Esophagus squamous epithelium (tissue), 5 donors: ENCODE results near the gene RNF220. TPM values are rescaled to one million over a fixed set of nuclear protein-coding genes. Genes with fewer than 3 reads are reported as not detected.

ENCODE experiments used
- DNase-seq: peaks from one replicate; lab custom pipeline; 2025; lab: John Stamatoyannopoulos, UW
- H3K27ac ChIP-seq, 4 donors: fragments of 200-600 bp; sonication (generic); one replicate each; pipeline ENCODE4 v1.5.1; 2016 to 2019; ENCODE audit warnings: mild to moderate bottlenecking in 1 of 4
- H3K27me3 ChIP-seq, 4 donors: fragments of 200-600 bp; sonication (generic); 1 replicate in 3 of 4; 2 replicates in 1 of 4; pipeline versions ENCODE4 v1.5.1 to v1.6.0; 2017 to 2021; ENCODE audit warnings: antibody characterized with exemption in 1 of 4
- H3K36me3 ChIP-seq, 3 donors: fragments of 200-600 bp; sonication (generic); one replicate each; pipeline ENCODE4 v1.5.1; 2016 to 2019
- H3K4me1 ChIP-seq, 3 donors: fragments of 200-600 bp; sonication (generic); one replicate each; pipeline ENCODE4 v1.5.1; 2017 to 2019
- H3K4me3 ChIP-seq, 4 donors: fragments of 200-600 bp; sonication (generic); 1 replicate in 3 of 4; 2 replicates in 1 of 4; pipeline ENCODE4 v1.5.1; 2016 to 2019; ENCODE audit warnings: mild to moderate bottlenecking in 2 of 4, moderate library complexity in 1 of 4
- H3K9me3 ChIP-seq, 3 donors: fragments of 200-600 bp; sonication (generic); one replicate each; pipeline ENCODE4 v1.5.1; 2016 to 2019
- POLR2A ChIP-seq, 4 donors: fragments of 450-650 bp; IDR thresholded peaks; one replicate each; pipeline ENCODE4 v1.6.1; 2017; ENCODE audit warnings: antibody characterized with exemption in 4 of 4, mild to moderate bottlenecking in 4 of 4, moderate library complexity in 3 of 4
- WGBS, 2 donors: methylation state at CpG; one replicate each; pipeline ENCODE4 v1.1.5; 2018; 5-methylcytosine and 5-hydroxymethylcytosine counted together
- intact Hi-C: fragments of 100-400 bp; cut with DNase I; formaldehyde crosslinking; loops from one replicate; pipeline ENCODE4 v1.15.0; 2022
- total RNA-seq, 4 donors: library from RNA; depleted of rRNA; stranded (reverse); fragments of >200 nt; gene quantifications; one replicate each; pipeline ENCODE4 v1.1.0, GENCODE V29; 2016
- TF ChIP-seq, protein P1 (sequence below), 6 experiments: fragments of 450-650 bp in 4 of 6; fragments of 200-600 bp in 2 of 6; sonication (generic) in 2 of 6; IDR thresholded peaks; one replicate each; pipeline ENCODE4 v1.5.1; 2016 to 2019; ENCODE audit warnings: antibody characterized with exemption in 6 of 6, mild to moderate bottlenecking in 4 of 6, moderate library complexity in 4 of 6
- donor health status: DM: yes; HTN: yes; CAD: no.

Gene RNF220
- total RNA-seq, 4 donors from 2014 or later, result 44.8 to 111 (median 60.3) TPM

DNA sequence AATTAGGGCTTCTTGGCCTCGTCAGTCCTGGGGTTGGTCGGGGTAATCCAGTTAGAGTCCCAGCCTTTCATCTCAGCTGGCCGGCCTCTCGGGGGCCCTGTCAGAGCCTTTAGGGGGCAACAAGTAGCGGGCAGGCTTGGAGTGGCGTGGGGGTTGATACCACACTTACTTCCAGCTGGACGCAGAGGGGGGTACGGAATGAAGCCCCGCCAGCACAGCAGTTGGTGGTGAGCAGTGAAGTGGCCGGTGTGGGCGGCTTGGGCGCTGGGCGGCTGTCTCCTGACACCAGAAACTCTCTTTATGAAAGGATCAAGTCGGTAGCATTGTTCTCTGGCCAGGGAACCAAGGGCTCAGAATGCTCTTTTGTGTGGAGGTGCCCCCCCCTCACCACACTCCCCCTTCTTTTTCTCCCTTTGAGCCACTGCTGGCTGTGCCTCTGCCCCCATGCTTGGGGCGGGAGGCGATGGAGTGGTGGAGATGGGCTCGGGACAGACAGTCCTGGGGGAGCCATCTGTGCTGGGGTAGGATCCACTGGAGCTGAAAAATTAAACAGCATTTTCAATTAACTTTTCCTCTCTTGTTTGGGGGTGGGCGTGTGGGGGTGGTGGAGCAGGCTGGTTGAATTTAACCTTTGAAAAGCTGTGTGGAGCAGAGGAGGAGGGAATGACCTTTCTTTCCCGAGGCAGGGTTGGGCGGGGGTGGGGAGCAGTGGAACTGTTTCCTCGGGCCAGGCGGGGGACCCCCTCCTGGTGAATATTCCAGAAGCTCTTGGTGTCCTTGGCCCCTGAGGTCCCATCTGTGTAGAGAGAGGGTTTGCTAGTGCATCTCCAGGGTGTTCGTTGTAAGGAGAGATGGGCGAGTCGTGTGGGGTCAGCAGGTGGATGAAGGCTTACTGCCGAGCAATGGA lies 102.7 kb downstream of the RNF220 start:
- Histone ChIP-seq H3K4me3 (no peak overlapping the region), H3K4me1 (no peaks in the 10 kb centered on the region), H3K9me3 (no peaks in the 10 kb centered on the region), H3K36me3 (no peaks in the 10 kb centered on the region), H3K27me3 (peaks cover 0 to 47% (median 0%) of the 10 kb centered on the region in 4 donors), H3K27ac (no peak overlapping the region)
- intact Hi-C loops, result no loop called here
- WGBS, 2 donors, result 67 to 70% methylated on average over 13 to 20 of the region's 26 CpGs
- DNase-seq, result no peak
- no peak for TF ChIP-seq POLR2A (IDR thresholded peaks at IDR 0.05)
- TF ChIP-seq, protein P1, sequence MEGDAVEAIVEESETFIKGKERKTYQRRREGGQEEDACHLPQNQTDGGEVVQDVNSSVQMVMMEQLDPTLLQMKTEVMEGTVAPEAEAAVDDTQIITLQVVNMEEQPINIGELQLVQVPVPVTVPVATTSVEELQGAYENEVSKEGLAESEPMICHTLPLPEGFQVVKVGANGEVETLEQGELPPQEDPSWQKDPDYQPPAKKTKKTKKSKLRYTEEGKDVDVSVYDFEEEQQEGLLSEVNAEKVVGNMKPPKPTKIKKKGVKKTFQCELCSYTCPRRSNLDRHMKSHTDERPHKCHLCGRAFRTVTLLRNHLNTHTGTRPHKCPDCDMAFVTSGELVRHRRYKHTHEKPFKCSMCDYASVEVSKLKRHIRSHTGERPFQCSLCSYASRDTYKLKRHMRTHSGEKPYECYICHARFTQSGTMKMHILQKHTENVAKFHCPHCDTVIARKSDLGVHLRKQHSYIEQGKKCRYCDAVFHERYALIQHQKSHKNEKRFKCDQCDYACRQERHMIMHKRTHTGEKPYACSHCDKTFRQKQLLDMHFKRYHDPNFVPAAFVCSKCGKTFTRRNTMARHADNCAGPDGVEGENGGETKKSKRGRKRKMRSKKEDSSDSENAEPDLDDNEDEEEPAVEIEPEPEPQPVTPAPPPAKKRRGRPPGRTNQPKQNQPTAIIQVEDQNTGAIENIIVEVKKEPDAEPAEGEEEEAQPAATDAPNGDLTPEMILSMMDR (IDR thresholded peaks at IDR 0.05), result no peak

- TF ChIP-seq, protein P1 (IDR thresholded peaks at IDR 0.05), result no peak
- no peak for TF ChIP-seq POLR2A (IDR thresholded peaks at IDR 0.05)
- no peak for DNase-seq
- no peak overlapping the region for H3K27ac ChIP-seq
- H3K36me3 ChIP-seq, result no peaks in the 10 kb centered on the region
- WGBS, 2 donors, result 82 to 85% methylated on average over 5 of the region's 5 CpGs
- peaks cover 0 to 47% (median 0%) of the 10 kb centered on the region in 4 donors for H3K27me3 ChIP-seq
- no peaks in the 10 kb centered on the region for H3K4me1 ChIP-seq
- H3K4me3 ChIP-seq, result no peak overlapping the region
- intact Hi-C loops, result no loop called here
- no peaks in the 10 kb centered on the region for H3K9me3 ChIP-seq
These were observed 103.3 kb downstream of the RNF220 start for GRCh38 chr1:44508397-44508745.

- Histone ChIP-seq H3K9me3 (no peaks in the 10 kb centered on the region), H3K4me1 (no peaks in the 10 kb centered on the region), H3K27ac (no peak overlapping the region), H3K36me3 (no peaks in the 10 kb centered on the region), H3K27me3 (peaks cover 0 to 59% (median 0%) of the 10 kb centered on the region in 4 donors), H3K4me3 (no peak overlapping the region)
- WGBS, 2 donors, result 64 to 77% methylated on average over 3 of the region's 3 CpGs
- intact Hi-C loops, result no loop called here
- DNase-seq, result no peak
- no peak for TF ChIP-seq POLR2A (IDR thresholded peaks at IDR 0.05)
- TF ChIP-seq, protein P1 (IDR thresholded peaks at IDR 0.05), result no peak
These were observed 106.3 kb downstream of the RNF220 start for GRCh38 chr1:44511363-44511762.

DNA sequence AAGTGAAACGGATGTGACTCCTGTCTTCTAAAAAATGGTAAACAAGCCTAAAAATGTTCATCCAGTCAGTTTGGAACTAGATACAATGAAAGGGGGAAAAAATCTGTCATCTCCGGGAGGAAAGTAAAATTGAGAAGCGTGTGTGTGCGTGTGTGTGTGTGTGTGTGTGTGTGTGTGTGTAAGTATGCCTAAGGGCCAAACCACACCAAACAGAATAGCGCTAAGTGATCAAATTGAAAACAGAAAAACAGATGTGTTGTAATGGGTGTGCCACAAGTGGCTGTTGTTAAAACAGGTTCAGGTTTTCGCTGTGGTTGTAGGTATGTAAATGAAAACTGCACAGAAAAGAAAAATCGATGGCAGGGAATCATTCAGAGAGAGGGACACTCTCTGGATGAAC lies 106.7 kb downstream of the RNF220 start:
- DNase-seq, result no peak
- Histone ChIP-seq H3K27me3 (peaks cover 0 to 59% (median 0%) of the 10 kb centered on the region in 4 donors), H3K36me3 (no peaks in the 10 kb centered on the region), H3K27ac (no peak overlapping the region), H3K4me3 (no peak overlapping the region), H3K4me1 (no peaks in the 10 kb centered on the region), H3K9me3 (no peaks in the 10 kb centered on the region)
- TF ChIP-seq, protein P1 (IDR thresholded peaks at IDR 0.05), result no peak
- no peak for TF ChIP-seq POLR2A (IDR thresholded peaks at IDR 0.05)
- intact Hi-C loops, result no loop called here
- WGBS, 2 donors, result 30 to 50% methylated on average over 7 of the region's 7 CpGs

- Histone ChIP-seq H3K4me1 (no peaks in the 10 kb centered on the region), H3K9me3 (no peaks in the 10 kb centered on the region), H3K4me3 (no peak overlapping the region), H3K27ac (no peak overlapping the region), H3K36me3 (no peaks in the 10 kb centered on the region), H3K27me3 (peaks cover 0 to 59% (median 0%) of the 10 kb centered on the region in 4 donors)
- 78 to 85% methylated on average over 13 of the region's 13 CpGs for WGBS, 2 donors
- intact Hi-C loops, result no loop called here
- no peak for DNase-seq
- TF ChIP-seq, protein P1 (IDR thresholded peaks at IDR 0.05), result no peak
These were observed 107.3 kb downstream of the RNF220 start for GRCh38 chr1:44512313-44512885.
